ENCODE results near the gene MEP1B.
"Not testable (repeated sequence)": the region's sequence is repeated elsewhere in the genome, so short reads cannot be mapped to it uniquely, and the experiment has no call there.

The MEP1B gene

GRCh38 chr18:32189790-32190189, at the start of gene MEP1B:
MEP1B (plus strand) TSS chr18:32190039; CDS start chr18:32190071, 32 bp downstream.
- DNase-seq = no peak

DNA sequence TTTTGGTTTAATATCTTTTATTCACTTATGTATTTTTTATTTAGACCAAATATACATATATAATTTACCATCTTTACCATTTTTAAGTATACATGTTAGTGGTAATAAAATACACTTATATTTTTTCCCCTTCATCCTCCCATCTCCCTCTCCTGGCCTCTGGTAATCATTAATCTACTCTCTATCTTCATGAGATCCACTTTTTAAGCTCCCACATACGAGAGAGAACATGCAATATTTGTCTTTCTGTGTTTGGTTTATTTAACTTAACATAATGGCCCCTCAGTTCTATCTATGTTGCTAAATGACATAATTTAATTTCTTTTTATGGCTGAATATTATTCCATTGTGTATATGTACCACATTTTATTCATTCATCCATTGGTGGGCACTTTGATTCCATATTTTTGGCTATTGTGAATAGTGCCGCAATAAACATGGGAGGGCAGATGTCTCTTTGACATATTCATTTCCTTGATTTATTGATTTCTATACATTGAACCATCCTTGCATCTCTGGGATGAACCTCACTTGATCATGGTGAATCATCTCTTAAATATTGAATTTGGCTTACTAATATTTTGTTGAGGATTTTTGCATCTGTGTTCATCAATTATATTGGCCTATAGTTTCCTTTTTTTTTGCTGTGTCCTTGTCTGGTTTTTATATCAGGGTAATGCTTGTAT, 41.5 kb upstream of the MEP1B start:
- DNase-seq = no peak

DNA sequence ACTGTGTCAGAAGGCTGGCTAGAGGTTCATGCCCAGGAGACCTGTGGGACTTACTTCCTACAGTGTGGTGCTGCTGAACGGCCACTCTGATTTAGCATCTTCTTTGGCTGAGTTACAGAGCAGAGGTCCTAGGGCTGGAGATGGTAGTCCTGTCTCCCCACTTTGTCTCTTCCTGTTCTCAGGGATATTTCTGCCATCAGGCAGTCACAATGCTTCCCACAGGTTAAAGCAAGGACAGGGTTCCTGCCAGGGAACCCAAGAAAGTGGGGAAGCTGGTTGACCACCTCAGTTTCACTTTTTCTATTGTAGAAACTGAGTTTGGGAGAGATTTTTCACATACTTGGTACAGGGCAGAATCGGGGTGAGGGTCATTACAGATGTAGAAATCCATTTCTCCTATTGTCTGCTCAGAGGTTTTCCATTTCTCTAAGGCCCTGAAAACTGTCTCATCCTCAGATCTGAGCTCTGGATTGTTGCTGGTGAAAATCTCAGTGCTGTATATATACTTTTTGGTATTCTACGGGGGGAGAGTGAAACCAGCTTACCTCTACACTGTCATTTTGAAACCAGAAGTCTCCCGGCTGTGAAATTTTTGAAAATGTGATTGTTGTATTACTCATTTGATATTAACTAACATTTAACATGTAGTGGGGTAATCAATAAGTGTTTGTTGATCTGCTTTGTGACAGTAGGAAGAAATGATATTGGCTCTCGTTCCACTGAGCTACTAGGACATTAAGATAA, 37.0 kb upstream of the MEP1B start:
- no peak for DNase-seq

DNA sequence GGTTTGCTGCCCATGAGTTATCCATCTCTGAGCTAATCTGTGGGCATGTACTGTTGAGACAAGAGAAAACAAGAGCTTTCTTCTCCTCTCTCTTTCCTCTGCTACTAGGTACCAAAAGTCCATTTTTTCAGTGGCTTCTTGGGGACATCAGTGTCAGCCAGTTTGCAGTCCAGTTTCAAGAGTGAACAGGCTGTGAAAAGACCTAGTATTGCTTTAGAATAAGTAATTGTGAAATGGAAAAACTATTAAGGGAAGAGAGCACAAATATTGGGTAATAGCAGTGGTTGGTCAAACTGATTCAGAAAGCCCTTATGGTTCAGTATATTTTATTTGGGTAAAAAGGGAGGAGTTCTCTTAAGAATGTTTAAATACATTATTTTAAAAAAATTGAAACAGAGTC, 33.0 kb upstream of the MEP1B start:
- DNase-seq = no peak

GRCh38 chr18:32157580-32157979, 32.3 kb upstream of the MEP1B start:
- no peak for DNase-seq

DNA sequence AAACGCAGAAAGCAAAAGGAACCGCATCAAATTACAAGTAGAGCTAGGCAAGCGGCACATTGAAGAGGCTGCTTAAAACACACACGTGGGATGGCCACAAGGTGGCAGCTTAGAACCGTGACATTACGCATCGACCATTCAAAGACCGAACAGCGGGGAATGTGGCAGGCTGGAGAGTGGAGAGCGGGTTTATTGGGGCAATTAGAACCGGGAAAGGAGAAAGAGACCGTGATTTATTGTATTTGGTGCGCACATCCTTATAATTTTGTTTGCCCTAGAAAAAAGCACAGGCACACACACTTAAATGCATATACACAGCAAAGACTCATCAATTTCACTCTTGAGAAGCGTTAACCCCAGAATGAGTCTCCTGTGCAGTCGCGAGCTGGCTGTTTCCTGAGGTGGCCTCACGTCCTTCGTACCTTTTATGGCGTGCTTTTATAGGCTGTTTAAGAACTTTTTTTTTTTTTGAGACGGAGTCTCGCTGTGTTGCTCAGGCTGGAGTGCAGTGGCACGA, 31.7 kb upstream of the MEP1B start:
- DNase-seq = peak; percentile 74

- DNase-seq = not testable (repeated sequence)
Measured at GRCh38 chr18:32158631-32159030, 31.2 kb upstream of the MEP1B start.

DNA sequence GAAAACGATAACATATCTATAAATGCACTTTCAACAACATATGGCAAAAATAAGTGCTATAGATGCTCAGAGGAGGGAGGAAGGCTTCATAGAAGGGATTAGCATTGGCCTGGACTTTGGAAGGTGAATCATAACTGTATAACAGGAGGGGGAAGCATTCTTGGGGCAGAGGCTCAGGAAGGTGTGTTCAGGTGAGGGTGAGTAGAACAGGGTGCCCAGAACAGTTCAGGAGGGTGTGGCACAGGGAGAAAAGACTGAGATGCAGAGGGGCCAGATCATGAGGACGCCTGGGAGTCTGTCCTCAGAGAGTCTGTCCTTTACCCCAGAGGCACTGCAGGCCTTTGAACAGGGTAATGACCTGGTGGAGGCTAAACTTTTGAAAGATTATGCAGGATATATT, 29.3 kb upstream of the MEP1B start:
- no peak for DNase-seq

- DNase-seq = no peak
Measured at GRCh38 chr18:32167980-32168730, 21.7 kb upstream of the MEP1B start.

- no peak for DNase-seq
Measured at GRCh38 chr18:32173654-32174053, 16.2 kb upstream of the MEP1B start.

GRCh38 chr18:32174719-32175118, 15.1 kb upstream of the MEP1B start:
- no peak for DNase-seq

DNA sequence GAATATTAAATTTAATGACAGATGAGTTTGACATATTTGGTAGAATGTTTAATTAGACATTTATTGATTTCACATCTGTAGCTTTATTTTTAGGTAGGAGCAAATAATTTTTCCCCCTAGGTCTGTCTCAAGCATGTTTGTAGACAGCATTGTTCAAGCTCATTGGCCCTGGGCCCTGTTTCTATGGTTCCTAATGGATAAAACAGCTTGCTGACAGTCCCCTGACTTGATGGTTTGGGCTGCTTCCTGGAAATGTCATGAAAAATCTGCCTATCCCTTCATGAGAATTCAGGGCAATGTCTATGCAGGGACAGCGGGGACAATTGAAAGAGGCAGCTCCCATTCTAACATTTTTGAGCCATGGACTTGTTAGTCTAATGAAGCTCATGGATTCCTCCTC, 14.6 kb upstream of the MEP1B start:
- DNase-seq = no peak

DNA sequence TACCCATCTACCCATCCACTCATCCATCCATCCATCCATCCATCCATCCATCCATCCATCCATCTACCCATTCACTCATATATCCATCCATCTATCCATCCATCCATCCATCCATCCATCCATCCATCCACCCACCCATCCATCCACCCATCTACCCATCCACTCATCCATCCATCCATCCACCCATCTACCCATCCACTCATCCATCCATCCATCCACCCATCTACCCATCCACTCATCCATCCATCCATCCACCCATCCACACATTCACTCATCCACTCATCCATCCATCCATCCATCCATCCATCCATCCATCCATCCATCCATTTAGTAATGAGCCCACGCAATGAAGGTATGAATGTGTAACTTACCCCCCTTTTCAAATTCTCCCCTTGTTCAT, 13.1 kb upstream of the MEP1B start:
- not testable (repeated sequence) for DNase-seq

DNA sequence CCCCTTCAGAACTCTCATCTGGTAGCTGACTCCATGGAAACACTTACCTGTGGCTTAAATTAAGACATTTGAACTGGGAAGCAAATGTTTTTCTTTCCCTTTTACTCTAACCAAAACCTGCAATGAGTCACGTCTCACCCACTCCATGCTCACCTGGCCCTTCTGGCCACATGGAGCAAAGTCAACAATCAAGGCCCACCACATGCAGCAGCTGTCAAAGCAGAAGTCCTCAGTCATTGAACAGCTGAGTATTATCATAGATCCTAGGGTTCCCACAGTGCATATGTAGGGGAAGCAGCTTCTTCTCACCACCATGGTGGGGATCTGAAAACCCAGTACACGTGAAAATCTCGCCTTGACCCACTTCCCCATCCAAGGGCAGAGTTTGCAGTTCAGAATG, 12.3 kb upstream of the MEP1B start:
- no peak for DNase-seq

GRCh38 chr18:32183503-32183902, 6.3 kb upstream of the MEP1B start:
- DNase-seq = no peak

DNA sequence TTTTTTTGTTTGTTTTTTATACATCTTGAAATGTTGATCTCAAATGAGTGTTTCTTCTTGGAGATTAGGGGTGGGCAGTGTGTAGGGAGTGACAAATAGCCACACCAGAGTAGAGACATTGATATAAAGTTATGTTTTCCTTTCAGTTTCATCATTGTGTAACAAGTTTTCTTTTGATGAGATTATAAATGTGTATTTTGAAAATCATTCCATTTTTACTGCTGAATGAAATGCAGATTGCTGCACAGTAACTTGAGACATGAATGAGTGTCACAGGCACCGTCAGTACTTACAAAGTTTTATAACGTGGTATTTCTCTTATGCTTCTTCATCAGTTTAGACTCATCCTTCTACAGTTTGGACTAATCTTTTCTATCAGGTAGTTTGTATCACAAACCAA, 370 bp downstream of the MEP1B start:
- DNase-seq = no peak

DNA sequence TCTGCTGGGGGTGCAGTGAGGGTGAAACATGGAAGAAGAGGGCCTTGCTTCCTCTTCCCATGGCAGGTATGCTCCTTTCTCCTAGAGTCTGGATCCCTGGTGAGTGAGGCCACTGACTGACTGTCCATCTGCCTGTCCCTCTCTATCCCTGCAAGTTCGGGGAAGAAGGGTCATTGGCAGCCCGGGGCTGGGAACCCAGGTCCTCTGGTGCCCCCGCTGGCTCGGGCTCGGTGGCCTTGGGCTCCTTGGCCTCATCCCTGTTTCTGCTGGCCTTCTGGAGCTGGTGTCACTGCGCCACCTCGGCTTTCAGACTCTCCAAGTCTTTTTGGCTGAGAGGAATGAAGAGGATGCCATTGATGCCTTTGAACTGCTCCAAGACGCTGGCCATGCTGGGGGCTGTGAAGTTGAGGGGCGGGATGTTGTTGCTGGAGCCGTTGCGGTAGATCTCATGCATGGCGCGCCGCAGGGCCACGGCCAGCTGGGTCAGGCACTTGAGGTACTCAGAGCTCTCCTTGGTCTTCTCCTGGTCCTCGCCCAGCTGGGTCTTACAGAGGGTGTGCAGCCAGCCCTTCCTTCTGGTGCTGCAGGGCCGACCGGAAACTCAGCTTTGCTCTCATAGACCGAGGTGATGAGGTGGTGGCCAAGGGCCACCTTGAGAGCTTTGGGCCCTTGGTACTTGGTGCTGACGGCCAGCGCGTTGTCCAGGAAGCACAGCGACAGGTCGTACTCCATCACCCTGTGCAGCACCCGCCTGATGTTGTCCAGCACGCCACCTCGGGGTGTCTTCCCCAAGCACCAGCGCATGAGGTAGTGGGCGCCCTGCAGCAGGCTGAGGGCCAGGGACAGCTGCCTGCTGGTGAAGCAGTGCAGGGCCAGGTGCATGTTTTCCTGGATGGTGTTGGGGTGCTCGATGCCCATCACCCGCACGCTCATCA, 6.3 kb downstream of the MEP1B start:
- DNase-seq = no peak

- no peak for DNase-seq
Measured at GRCh38 chr18:32200766-32201165, 10.9 kb downstream of the MEP1B start.

DNA sequence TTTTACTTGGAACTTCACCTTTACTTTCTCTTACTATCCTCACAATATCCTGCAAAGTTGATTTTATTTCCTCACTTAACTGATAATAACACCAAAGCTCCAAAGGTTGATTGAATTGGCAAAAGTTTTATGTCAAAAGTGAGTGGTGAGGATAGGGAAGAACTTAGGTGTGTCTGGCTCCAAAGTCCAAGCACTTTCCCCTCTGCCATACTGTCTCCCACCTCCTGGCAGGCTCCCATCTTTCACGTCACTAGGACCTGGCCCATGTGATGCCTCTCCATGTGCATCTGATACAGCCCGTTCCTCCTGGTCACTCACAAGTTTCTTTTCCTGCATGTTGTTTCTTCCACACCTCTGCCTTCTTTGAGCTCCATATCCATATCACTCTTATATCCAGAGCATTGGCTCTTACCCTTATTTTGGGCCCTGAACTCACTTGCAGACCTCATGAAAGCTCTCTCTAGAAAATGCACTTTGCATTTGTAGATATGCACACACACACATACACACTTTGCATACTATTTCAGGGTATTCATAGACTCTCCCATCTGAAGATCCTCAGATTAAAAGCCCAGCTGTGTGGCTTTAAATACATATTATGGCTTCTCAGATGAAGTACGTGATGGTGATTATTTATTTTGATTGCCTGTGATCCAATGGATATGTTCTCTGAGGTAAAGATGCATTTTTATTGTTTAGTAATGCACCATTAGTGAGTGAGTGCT, 12.3 kb downstream of the MEP1B start:
- DNase-seq = no peak

DNA sequence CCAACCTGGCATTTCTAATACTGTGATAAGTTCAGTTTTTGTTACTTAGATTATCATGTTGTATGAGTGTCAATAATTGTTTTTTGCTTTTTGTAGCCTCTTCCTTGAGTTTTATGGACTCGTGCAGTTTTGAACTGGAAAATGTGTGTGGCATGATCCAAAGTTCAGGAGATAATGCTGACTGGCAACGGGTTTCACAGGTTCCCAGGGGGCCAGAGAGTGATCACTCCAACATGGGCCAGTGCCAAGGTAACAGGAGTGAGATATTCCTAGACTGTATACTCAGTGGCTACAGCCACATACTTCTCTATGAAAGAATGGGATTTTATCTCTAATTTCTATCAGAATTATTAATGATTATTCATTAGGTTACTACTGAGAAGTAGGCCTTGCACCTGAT, 18.2 kb downstream of the MEP1B start:
- no peak for DNase-seq

DNA sequence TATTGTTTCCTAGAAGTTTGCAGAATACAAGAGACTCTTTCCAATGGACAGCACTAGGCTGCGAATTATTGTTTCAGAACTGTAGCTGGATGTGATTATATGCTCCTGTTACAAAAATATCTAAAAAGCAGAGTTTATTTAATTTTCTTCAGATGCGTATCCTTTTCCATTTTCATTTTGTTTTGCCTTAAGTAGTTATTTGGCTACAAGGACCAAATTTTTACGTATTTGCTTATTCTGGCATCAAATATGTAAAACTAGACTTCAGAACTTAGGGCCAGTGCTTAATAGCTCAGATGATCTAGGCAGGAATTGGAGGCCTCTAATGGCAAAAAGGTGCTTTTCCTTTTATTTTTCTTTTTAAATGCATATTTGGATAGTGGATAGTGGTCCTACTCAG, 18.7 kb downstream of the MEP1B start:
- no peak for DNase-seq

Measured in CD4-positive, alpha-beta T cell treated with Interleukin-21 for 1 hour (primary cell).